NT2/D1 (cell line): ENCODE results near the gene LAMA5.

Experiments used
- DNase-seq: peaks from one replicate; pipeline ENCODE4 v3.0.0-alpha.2; 2011; ENCODE audit warnings: low read depth, low spot score
- H3K27me3 ChIP-seq: 2 replicates; pipeline ENCODE4 v1.6.0; 2011; ENCODE audit warnings: mild to moderate bottlenecking; ENCODE audit not compliant: insufficient read length, insufficient read depth
- H3K36me3 ChIP-seq: 2 replicates; pipeline ENCODE4 v1.6.1; 2011; ENCODE audit warnings: mild to moderate bottlenecking, low read length, mixed read lengths; ENCODE audit not compliant: insufficient read depth, insufficient read length
- H3K4me1 ChIP-seq: 2 replicates; pipeline ENCODE4 v1.5.1; 2011; ENCODE audit not compliant: insufficient read depth, insufficient read length
- H3K4me3 ChIP-seq: 2 replicates; pipeline ENCODE4 v1.5.1; 2011; ENCODE audit warnings: low read depth; ENCODE audit not compliant: insufficient read length
- H3K9ac ChIP-seq: 2 replicates; pipeline ENCODE4 v1.6.0; 2011; ENCODE audit warnings: low read depth; ENCODE audit not compliant: insufficient read length
- H3K9me3 ChIP-seq: 2 replicates; pipeline ENCODE4 v1.5.1; 2011; ENCODE audit warnings: mild to moderate bottlenecking, low read length; ENCODE audit not compliant: insufficient read depth
- SUZ12 ChIP-seq: IDR thresholded peaks from 2 replicates; pipeline ENCODE4 v1.6.1; 2011; ENCODE audit not compliant: insufficient read length, insufficient read depth; ENCODE audit errors: extremely low read depth
- YY1 ChIP-seq: IDR thresholded peaks from 2 replicates; pipeline ENCODE4 v1.6.1; 2011; ENCODE audit not compliant: insufficient read length, insufficient read depth
- ZNF274 ChIP-seq: IDR thresholded peaks from 2 replicates; pipeline ENCODE4 v1.6.1; 2011; ENCODE audit warnings: mild to moderate bottlenecking, low read depth, low read length

The LAMA5 gene

DNA sequence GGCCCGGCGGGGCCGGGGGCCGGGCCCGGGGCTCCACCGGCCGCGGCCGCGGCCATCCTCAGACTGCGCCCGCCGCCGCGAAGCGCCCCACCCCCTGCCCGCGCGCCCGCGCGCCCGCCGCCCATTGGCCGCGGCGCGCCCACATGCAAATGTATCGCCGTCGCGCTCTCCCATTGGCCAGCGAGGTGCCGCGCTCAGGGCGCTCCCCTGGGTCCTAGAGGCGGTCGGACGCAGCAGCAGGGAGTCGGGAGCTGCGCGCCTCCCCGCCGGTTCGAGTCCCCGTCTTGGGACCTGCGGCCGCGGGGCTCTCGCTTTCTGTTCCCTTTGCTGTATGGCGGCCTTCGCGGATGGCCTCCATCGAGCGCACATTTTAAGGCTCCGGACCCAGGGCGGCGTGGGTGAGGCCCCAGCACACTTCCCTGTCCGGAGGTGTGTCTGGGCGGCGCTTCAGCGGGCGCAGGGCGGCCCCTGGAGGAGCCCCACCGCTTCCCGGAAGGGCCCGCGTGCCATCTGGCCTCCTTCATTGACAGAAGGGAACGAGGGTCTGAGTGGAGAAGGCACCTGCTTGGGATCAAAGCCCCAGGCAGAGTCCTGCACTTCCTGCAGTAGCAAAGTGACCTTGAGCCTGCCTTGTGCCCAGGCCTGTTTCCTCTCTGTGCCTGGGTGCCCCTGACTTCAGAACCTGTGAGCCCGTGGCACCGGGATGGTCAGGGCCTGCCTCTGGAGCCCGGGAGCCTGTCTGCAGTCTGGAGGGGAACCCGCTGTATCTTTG lies 40.3 kb upstream of the LAMA5 start, which contains the start of gene CABLES2:
Gene CABLES2, minus strand, starts transcription at position 65 of the 772 bp plus-strand sequence. Its CDS starts 9 bp downstream, at position 56.
- peaks cover 10% of the 10 kb centered on the region for H3K36me3 ChIP-seq
- peaks cover 42% of the 10 kb centered on the region for H3K4me1 ChIP-seq
- H3K9ac ChIP-seq: peak within 1 kb of the TSS; percentile 72
- H3K4me3 ChIP-seq: peak within 1 kb of the TSS; percentile 61
- H3K27me3 ChIP-seq: peaks cover 25% of the 10 kb centered on the region
- TF ChIP-seq ZNF274: no peak
- TF ChIP-seq SUZ12: no peak
- TF ChIP-seq YY1: no peak
- no peaks in the 10 kb centered on the region for H3K9me3 ChIP-seq
- peak; percentile 88 for DNase-seq

DNA sequence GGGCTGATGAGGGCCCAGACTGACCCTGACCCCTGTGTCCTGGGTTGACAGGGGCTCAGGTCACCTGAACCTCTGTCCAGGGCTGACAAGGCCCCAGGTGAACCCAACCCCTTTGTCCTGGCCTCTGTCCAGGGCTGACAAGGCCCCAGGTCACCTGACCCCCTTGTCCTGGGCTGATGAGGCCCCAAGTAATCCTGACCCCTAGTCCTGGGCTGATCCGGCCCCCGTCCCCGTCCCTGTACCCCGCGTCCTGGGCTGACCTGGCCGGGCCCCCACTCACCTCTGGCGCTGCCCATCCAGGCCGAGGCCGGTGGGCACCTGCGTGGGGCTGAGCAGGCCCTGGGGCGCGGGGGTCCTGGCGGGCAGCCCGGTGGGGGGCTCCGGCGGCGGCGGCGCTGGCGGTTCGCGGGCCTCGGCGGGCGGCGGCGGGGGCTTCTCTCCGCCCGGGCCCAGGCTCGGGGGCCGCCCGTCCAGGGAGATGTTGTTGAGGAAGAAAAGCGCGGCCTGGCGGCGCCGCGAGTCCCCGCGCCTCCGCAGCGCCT lies 39.6 kb upstream of the LAMA5 start:
- Histone ChIP-seq H3K4me1 (peaks cover 42% of the 10 kb centered on the region), H3K9ac (peak overlapping the region; percentile 72), H3K36me3 (peaks cover 12% of the 10 kb centered on the region), H3K4me3 (peak overlapping the region; percentile 61), H3K27me3 (peaks cover 25% of the 10 kb centered on the region), H3K9me3 (no peaks in the 10 kb centered on the region)
- DNase-seq: no peak
- no peak for TF ChIP-seq ZNF274
- TF ChIP-seq YY1: no peak
- no peak for TF ChIP-seq SUZ12

DNA sequence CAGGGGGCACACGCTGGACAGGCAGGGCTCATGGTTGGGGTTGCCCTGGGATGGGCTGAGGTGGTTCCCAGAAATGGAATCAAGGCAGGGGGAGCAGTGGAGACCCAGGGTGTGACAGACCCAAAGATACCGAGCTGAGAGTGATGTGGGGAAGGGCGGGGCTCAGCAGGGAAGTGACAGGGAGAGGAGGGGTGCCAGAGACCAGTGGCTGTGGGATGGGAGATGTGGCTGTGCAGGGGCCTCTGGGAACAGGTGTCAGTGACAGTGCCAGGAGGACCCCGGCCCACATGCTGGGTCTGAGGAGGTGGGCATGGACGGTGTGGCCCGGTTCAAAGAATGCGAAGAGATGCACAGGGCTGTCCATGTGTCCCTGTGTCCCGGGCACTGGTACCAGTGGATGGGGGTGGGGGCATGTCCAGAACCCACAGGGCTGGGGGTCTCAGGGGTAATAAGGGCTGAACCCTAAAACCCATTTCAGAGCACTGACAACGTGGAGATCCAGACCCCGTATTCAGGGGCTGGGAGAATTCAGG lies 38.9 kb upstream of the LAMA5 start:
- H3K36me3 ChIP-seq: peaks cover 19% of the 10 kb centered on the region
- DNase-seq: no peak
- TF ChIP-seq ZNF274: no peak
- no peak for TF ChIP-seq SUZ12
- no peak for TF ChIP-seq YY1
- H3K4me3 ChIP-seq: peak overlapping the region; percentile 61
- peaks cover 25% of the 10 kb centered on the region for H3K27me3 ChIP-seq
- peak overlapping the region; percentile 72 for H3K9ac ChIP-seq
- H3K4me1 ChIP-seq: peaks cover 37% of the 10 kb centered on the region
- no peaks in the 10 kb centered on the region for H3K9me3 ChIP-seq

DNA sequence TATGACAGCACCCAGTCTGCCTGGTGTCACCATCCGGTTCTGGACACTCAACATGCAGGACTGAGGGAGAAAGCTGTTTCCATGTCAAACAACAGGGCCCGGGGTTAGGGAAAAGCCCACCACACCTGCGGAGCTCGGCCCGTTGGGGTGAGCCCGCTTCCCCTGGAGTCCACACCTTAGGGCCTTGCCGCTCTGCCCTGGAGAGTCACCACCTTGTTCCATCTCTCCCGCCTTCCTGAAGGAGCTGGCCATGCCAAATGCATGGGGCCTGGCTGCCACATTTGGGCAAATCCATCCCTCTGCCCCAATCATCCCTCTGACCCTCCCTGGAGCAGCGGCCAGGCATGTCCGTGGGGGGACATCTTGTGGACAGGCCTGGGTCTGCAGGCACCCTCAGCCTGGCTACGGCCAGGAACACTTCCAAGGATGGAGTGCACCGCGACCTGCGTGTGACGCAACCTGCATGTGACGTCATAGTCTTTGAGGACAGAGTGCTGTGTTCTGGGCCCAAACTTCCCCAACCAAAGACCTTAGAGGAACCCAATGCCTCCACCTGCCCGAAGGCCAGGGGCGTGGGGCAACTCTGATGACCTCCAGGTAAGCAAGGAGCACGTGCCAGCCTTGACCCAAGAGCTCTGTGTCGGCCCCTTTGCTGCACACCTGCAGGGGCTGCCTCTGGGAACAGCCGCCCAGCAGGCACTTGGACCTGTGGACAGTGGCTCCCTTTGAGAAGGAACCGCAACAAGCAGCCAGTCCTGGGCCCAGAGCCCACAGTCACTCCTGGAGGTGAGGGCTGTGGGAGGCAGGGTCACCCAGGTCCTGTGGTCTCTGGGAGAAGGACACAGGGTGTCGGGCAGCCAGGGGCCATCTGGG lies 38.2 kb upstream of the LAMA5 start:
- Histone ChIP-seq H3K4me1 (peaks cover 33% of the 10 kb centered on the region), H3K27me3 (peaks cover 25% of the 10 kb centered on the region), H3K36me3 (peaks cover 21% of the 10 kb centered on the region), H3K9me3 (no peaks in the 10 kb centered on the region), H3K9ac (peak overlapping the region; percentile 72), H3K4me3 (no peak overlapping the region)
- no peak for DNase-seq
- TF ChIP-seq ZNF274 (no peak), SUZ12 (no peak), YY1 (no peak)

DNA sequence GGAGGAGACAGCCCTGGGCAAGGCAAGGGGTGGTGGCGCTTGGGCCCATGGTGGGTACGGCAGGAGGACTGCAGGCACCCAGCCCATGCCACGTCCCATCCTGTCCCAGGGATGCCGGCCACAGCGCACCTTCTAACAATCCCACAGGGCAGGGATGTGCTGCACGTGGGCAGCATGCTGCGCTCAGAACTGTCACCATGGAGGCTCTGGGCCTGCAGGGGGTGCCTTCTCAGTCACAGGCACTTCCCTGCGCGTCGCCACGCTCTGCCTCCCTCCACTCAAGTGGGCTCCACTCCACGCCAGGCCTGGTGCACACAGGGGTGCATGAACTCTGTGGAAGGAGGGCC lies 37.6 kb upstream of the LAMA5 start:
- H3K4me3 ChIP-seq: no peak overlapping the region
- peaks cover 21% of the 10 kb centered on the region for H3K36me3 ChIP-seq
- H3K27me3 ChIP-seq: peaks cover 22% of the 10 kb centered on the region
- H3K4me1 ChIP-seq: peaks cover 27% of the 10 kb centered on the region
- DNase-seq: no peak
- H3K9ac ChIP-seq: peak overlapping the region; percentile 33
- TF ChIP-seq YY1 (no peak), ZNF274 (no peak), SUZ12 (no peak)
- H3K9me3 ChIP-seq: no peaks in the 10 kb centered on the region

DNA sequence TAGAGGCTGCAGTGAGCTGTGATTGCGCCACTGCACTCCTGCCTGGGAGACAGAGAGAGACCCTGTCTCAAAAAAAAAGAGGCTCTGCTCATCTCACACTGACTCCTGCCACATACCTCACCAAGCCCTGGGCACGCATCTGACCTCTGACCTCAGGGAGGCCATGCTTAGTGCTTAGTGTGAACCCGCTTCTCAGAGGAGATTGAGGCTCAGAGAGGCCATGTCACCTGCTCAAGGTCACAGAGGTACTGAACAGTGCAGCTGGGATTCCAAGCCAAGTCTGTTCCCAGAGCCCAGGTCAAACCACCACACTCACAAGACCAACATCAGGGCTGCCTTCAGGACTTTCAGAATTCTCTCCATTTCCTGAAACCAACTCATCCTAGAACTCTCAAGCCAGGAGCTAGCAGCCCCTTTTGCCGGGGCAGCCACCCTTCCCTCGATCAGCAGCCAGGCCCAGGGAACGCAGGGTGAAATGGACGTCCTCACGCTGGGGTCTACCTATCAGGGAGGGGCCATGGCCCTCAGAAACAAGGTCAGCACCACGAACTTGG lies 37.1 kb upstream of the LAMA5 start:
- H3K4me1 ChIP-seq: peaks cover 27% of the 10 kb centered on the region
- H3K9me3 ChIP-seq: no peaks in the 10 kb centered on the region
- peak overlapping the region; percentile 33 for H3K9ac ChIP-seq
- DNase-seq: no peak
- peaks cover 17% of the 10 kb centered on the region for H3K27me3 ChIP-seq
- H3K36me3 ChIP-seq: peaks cover 21% of the 10 kb centered on the region
- TF ChIP-seq YY1: no peak
- TF ChIP-seq ZNF274: no peak
- TF ChIP-seq SUZ12: no peak
- H3K4me3 ChIP-seq: no peak overlapping the region
